Ascending aorta (tissue), 2 donors: ENCODE results near the gene GMPPA. TPM values are rescaled to one million over a fixed set of nuclear protein-coding genes. Genes with fewer than 3 reads are reported as not detected.

ENCODE experiments used
- DNase-seq, 2 donors: peaks; one replicate each; pipeline ENCODE4 v3.0.0-alpha.2; 2019; ENCODE audit warnings: low spot score in 2 of 2
- H3K27ac ChIP-seq, 2 donors: fragments of 200-600 bp; sonication (generic); one replicate each; pipeline ENCODE4 v1.5.1; 2016 to 2017; ENCODE audit warnings: mild to moderate bottlenecking in 1 of 2
- H3K27me3 ChIP-seq: fragments of 200-600 bp; sonication (generic); one replicate; pipeline ENCODE4 v1.5.1; 2017
- H3K36me3 ChIP-seq, 2 donors: fragments of 200-600 bp; sonication (generic); one replicate each; pipeline ENCODE4 v1.5.1; 2016
- H3K4me1 ChIP-seq, 2 donors: fragments of 200-600 bp; sonication (generic); one replicate each; pipeline ENCODE4 v1.5.1; 2016 to 2017; ENCODE audit warnings: mild to moderate bottlenecking in 1 of 2
- H3K4me3 ChIP-seq, 2 donors: fragments of 200-600 bp; sonication (generic); one replicate each; pipeline ENCODE4 v1.5.1; 2016 to 2017; ENCODE audit warnings: mild to moderate bottlenecking in 1 of 2
- H3K9me3 ChIP-seq, 2 donors: fragments of 200-600 bp; sonication (generic); one replicate each; pipeline ENCODE4 v1.5.1; 2016
- intact Hi-C: fragments of 100-400 bp; cut with DNase I; formaldehyde crosslinking; loops from one replicate; pipeline ENCODE4 v1.15.1; 2023
- total RNA-seq: library from RNA; depleted of rRNA; stranded (reverse); fragments of >200 nt; gene quantifications from one replicate; pipeline ENCODE4 v1.1.0, GENCODE V29; 2016
- TF ChIP-seq, protein P1 (sequence below), 3 experiments: fragments of 200-600 bp in 2 of 3; fragments of 450-650 bp in 1 of 3; sonication (generic) in 2 of 3; IDR thresholded peaks; one replicate each; pipeline ENCODE4 v1.5.1; 2016 to 2019; ENCODE audit warnings: antibody characterized with exemption in 3 of 3, mild to moderate bottlenecking in 1 of 3, moderate library complexity in 1 of 3

GMPPA gene
- total RNA-seq, 1 donor from 2014 or later = 11.4 TPM

DNA sequence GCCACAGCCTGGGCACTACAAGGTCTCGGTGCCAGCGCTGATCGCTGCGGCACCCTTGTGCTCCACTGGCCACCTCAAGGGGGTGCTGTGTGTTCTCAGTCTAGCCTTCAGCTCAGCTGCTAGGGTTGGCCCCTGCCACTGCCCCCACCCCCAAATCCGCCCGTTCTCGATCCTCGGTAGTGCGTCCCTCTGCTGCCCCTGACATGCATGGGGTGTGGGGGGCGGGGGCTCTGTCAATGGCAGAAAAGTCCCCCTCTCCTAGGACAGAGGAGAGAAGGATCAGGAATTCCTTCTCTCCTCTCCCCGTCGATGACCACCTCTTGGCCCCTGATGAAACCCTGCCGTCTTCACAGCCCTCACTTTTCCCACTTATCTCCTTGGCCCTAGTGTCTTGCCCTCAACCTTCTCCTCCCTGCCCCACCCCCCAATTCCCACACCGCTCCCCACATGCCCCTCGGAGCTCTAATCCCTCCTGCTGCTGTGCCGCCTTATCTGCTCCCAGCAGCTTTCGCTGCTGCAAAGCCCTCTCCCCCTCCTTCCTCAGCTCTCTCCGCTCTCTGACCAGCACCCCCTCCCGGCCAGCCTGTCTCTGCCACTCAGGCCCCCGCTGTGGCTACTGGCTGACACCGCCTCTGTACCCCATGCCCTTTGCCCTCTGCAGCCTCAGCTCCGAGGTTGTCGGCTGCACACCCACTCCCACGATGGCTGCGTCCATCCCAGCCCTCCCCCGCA, 11.3 kb downstream of the GMPPA start:
- H3K27ac ChIP-seq = no peak overlapping the region
- H3K4me1 ChIP-seq = peaks cover 5 to 25% of the 10 kb centered on the region in 2 donors
- H3K9me3 ChIP-seq = no peaks in the 10 kb centered on the region
- H3K4me3 ChIP-seq = peak overlapping the region in 1 of 2 donors; percentile 63
- H3K36me3 ChIP-seq = peaks cover 19% of the 10 kb centered on the region in 2 donors
- intact Hi-C loops = loop anchor here (1.0 kb wide), 1 partner anchor 20 kb away; no protein-coding TSS in a partner anchor
- peaks cover 27% of the 10 kb centered on the region for H3K27me3 ChIP-seq
- TF ChIP-seq, protein P1, sequence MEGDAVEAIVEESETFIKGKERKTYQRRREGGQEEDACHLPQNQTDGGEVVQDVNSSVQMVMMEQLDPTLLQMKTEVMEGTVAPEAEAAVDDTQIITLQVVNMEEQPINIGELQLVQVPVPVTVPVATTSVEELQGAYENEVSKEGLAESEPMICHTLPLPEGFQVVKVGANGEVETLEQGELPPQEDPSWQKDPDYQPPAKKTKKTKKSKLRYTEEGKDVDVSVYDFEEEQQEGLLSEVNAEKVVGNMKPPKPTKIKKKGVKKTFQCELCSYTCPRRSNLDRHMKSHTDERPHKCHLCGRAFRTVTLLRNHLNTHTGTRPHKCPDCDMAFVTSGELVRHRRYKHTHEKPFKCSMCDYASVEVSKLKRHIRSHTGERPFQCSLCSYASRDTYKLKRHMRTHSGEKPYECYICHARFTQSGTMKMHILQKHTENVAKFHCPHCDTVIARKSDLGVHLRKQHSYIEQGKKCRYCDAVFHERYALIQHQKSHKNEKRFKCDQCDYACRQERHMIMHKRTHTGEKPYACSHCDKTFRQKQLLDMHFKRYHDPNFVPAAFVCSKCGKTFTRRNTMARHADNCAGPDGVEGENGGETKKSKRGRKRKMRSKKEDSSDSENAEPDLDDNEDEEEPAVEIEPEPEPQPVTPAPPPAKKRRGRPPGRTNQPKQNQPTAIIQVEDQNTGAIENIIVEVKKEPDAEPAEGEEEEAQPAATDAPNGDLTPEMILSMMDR (IDR thresholded peaks at IDR 0.05) = peak; percentile 66 to 77 (median 68)
- DNase-seq = peak in 1 of 2 donors; percentile 76

- Histone ChIP-seq H3K27me3 (peaks cover 27% of the 10 kb centered on the region), H3K36me3 (peaks cover 12 to 13% of the 10 kb centered on the region in 2 donors), H3K9me3 (no peaks in the 10 kb centered on the region), H3K4me3 (peak overlapping the region in 1 of 2 donors; percentile 63), H3K4me1 (peaks cover 5 to 25% of the 10 kb centered on the region in 2 donors), H3K27ac (no peak overlapping the region)
- TF ChIP-seq, protein P1 (IDR thresholded peaks at IDR 0.05) = no peak
- intact Hi-C loops = no loop called here
- no peak for DNase-seq
Observed at GRCh38 chr2:219510512-219511135, 11.9 kb downstream of the GMPPA start.

- no peak for DNase-seq
- Histone ChIP-seq H3K36me3 (peaks cover 1% of the 10 kb centered on the region in 2 donors), H3K9me3 (no peaks in the 10 kb centered on the region), H3K27me3 (peaks cover 27% of the 10 kb centered on the region), H3K4me1 (peaks cover 5 to 25% of the 10 kb centered on the region in 2 donors), H3K27ac (no peak overlapping the region), H3K4me3 (no peak overlapping the region)
- intact Hi-C loops = no loop called here
- TF ChIP-seq, protein P1 (IDR thresholded peaks at IDR 0.05) = no peak
Observed at GRCh38 chr2:219511547-219512325, 13.0 kb downstream of the GMPPA start.

DNA sequence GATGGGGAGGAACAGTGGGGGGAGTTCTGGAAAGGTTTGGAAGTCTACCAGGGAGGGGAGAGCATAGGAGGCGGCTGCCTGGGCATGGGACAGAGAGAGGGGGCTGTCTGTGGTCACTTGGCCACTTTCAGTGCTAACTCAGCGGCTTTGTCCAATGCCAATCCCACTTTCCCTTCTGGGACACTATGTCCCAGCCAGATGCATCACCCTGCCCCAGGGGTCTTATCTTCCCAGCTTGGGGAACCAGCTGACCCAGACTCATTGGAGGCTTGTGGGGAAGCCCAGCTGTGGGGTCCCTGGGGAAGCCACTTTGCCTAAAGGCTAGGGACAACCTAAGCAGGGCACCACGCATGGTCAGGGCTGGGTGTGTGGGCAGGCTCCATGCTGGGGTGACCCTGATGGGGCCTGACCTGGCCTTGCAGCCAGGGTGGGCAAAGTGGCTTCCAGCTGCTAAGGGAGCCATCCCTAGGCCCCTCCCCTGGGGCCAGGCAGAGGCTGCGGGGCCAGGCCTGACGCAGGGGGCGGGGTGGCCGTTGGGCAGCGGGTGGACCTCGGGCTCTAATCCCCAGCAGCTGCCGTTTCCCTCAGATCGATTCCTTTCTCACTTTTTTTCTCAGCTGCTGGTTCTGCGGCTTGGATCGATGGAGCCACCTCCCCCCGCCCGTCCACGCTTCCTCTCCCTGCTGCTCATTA, 14.0 kb downstream of the GMPPA start:
- Histone ChIP-seq H3K36me3 (no peaks in the 10 kb centered on the region), H3K27me3 (peaks cover 27% of the 10 kb centered on the region), H3K4me1 (peaks cover 5 to 25% of the 10 kb centered on the region in 2 donors), H3K27ac (no peak overlapping the region), H3K9me3 (no peaks in the 10 kb centered on the region), H3K4me3 (no peak overlapping the region)
- TF ChIP-seq, protein P1 (IDR thresholded peaks at IDR 0.05) = no peak
- intact Hi-C loops = no loop called here
- DNase-seq = no peak

- Histone ChIP-seq H3K9me3 (no peaks in the 10 kb centered on the region), H3K36me3 (no peaks in the 10 kb centered on the region), H3K27ac (no peak overlapping the region), H3K4me3 (no peak overlapping the region), H3K27me3 (peaks cover 27% of the 10 kb centered on the region), H3K4me1 (peaks cover 4 to 21% of the 10 kb centered on the region in 2 donors)
- intact Hi-C loops = no loop called here
- TF ChIP-seq, protein P1 (IDR thresholded peaks at IDR 0.05) = no peak
- no peak for DNase-seq
Observed at GRCh38 chr2:219513787-219514186, 15.1 kb downstream of the GMPPA start.
